Stimulated activated memory B cell treated with anti-CD40 and anti-IgM and Interleukin-4, amounts not matched to agents 10 μg/mL and 1 μg/mL and 100 μg/mL, for 72 hours (primary cell): Measurements from ENCODE around the gene TCF15.
"Not testable (repeated sequence)": the region's sequence is repeated elsewhere in the genome, so short reads cannot be mapped to it uniquely, and the experiment has no call there.

Experiments used
- ATAC-seq: fragments of 150-1000 bp; cut with Tn5 transposase; 2 replicates; pipeline ENCODE4 v1.10.0; 2021
- H3K27ac Mint-ChIP-seq: one replicate; pipeline ENCODE4 v1.8.0; 2022; ENCODE audit warnings: mild to moderate bottlenecking, mixed read lengths
- H3K27me3 Mint-ChIP-seq: one replicate; pipeline ENCODE4 v1.8.0; 2022; ENCODE audit warnings: mixed read lengths
- H3K36me3 Mint-ChIP-seq: one replicate; pipeline ENCODE4 v1.8.0; 2022; ENCODE audit warnings: mixed read lengths
- H3K4me1 Mint-ChIP-seq: one replicate; pipeline ENCODE4 v1.8.0; 2022; ENCODE audit warnings: mixed read lengths
- H3K4me3 Mint-ChIP-seq: one replicate; pipeline ENCODE4 v1.8.0; 2022; ENCODE audit warnings: mild to moderate bottlenecking, moderate library complexity, mixed read lengths
- H3K9me3 Mint-ChIP-seq: one replicate; pipeline ENCODE4 v1.8.0; 2022; ENCODE audit warnings: mixed read lengths

The TCF15 gene

GRCh38 chr20:646107-646867 is 36.2 kb upstream of the TCF15 start:
- H3K36me3 Mint-ChIP-seq: peaks cover 43% of the 10 kb centered on the region
- no peaks in the 10 kb centered on the region for H3K9me3 Mint-ChIP-seq

GRCh38 chr20:645318-646106 is 35.4 kb upstream of the TCF15 start:
- Mint-ChIP-seq H3K27ac (no peak overlapping the region), H3K4me1 (peaks cover 11% of the 10 kb centered on the region), H3K9me3 (no peaks in the 10 kb centered on the region), H3K36me3 (peaks cover 37% of the 10 kb centered on the region), H3K27me3 (peaks cover 24% of the 10 kb centered on the region), H3K4me3 (no peak overlapping the region)
- peak; percentile 61 for ATAC-seq

More at GRCh38 chr20:646107-646867, 36.2 kb upstream of the TCF15 start:
- no peak for ATAC-seq
- no peak overlapping the region for H3K27ac Mint-ChIP-seq
- H3K4me1 Mint-ChIP-seq: peaks cover 12% of the 10 kb centered on the region
- H3K27me3 Mint-ChIP-seq: peaks cover 22% of the 10 kb centered on the region
- no peak overlapping the region for H3K4me3 Mint-ChIP-seq

DNA sequence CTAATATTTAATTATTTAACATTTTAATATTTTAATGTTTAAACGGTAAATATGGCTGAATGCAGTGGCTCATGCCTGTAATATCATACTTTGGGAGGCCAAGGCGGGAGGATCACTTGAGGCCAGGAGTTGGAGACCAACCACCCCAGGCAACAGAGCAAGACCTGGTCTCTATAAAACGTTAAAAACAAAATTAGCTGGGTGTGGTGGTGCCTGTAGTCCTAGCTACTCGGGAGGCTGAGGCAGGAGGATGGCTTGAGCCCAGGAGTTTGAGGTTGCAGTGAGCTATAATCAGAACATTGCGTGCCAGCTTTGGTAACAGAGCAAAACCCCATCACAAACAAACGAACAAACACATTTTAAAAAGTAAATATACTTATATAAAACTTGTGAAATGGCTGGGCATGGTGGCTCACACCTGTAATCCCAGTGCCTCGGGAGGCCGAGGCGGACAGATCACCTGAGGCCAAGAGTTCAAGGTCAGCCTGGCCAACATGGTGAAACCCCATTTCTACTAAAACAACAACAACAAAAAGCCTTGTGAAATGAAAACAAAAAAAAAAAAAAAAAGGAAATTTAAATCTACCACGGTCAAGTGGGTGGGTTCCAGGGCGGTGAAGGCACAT is 34.7 kb upstream of the TCF15 start:
- Mint-ChIP-seq H3K9me3 (no peaks in the 10 kb centered on the region), H3K36me3 (peaks cover 30% of the 10 kb centered on the region), H3K27me3 (peaks cover 31% of the 10 kb centered on the region), H3K27ac (no peak overlapping the region), H3K4me3 (no peak overlapping the region), H3K4me1 (peaks cover 11% of the 10 kb centered on the region)
- no peak for ATAC-seq

GRCh38 chr20:642398-643174 is 32.5 kb upstream of the TCF15 start:
- Mint-ChIP-seq H3K27ac (no peak overlapping the region), H3K36me3 (peaks cover 10% of the 10 kb centered on the region), H3K4me3 (no peak overlapping the region), H3K9me3 (no peaks in the 10 kb centered on the region), H3K27me3 (peaks cover 33% of the 10 kb centered on the region), H3K4me1 (peaks cover 7% of the 10 kb centered on the region)
- no peak for ATAC-seq

- H3K4me1 Mint-ChIP-seq, H3K9me3 Mint-ChIP-seq, H3K4me3 Mint-ChIP-seq, H3K27ac Mint-ChIP-seq, H3K36me3 Mint-ChIP-seq, ATAC-seq: not testable (repeated sequence)
- H3K27me3 Mint-ChIP-seq: peaks cover 33% of the 10 kb centered on the region
Measured at GRCh38 chr20:642013-642397, 31.9 kb upstream of the TCF15 start.

DNA sequence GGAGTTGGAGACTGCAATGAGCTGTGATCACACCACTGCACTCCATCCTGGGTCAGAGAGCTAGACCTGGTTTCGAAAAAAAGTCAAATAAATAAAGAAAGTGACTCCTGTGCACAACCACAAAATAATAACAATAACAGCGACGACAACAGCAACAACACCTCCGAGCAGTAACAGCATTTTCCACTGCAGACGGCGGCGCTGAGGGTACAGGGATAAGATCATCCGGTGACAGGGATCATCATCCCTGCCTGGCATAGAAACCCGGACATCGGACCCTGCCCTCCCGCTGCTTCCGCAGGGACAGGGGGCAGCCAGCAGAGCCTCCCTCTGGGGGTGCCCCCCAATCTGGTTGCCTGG is 31.4 kb upstream of the TCF15 start:
- H3K27ac Mint-ChIP-seq: no peak overlapping the region
- H3K4me1 Mint-ChIP-seq: peaks cover 7% of the 10 kb centered on the region
- H3K9me3 Mint-ChIP-seq: no peaks in the 10 kb centered on the region
- ATAC-seq: no peak
- no peaks in the 10 kb centered on the region for H3K36me3 Mint-ChIP-seq
- peaks cover 33% of the 10 kb centered on the region for H3K27me3 Mint-ChIP-seq
- H3K4me3 Mint-ChIP-seq: peak overlapping the region; percentile 9

GRCh38 chr20:640674-641515 is 30.8 kb upstream of the TCF15 start:
- no peak overlapping the region for H3K27ac Mint-ChIP-seq
- ATAC-seq: no peak
- H3K4me1 Mint-ChIP-seq: peaks cover 6% of the 10 kb centered on the region
- peaks cover 33% of the 10 kb centered on the region for H3K27me3 Mint-ChIP-seq
- no peaks in the 10 kb centered on the region for H3K9me3 Mint-ChIP-seq
- H3K4me3 Mint-ChIP-seq: no peak overlapping the region
- H3K36me3 Mint-ChIP-seq: no peaks in the 10 kb centered on the region

DNA sequence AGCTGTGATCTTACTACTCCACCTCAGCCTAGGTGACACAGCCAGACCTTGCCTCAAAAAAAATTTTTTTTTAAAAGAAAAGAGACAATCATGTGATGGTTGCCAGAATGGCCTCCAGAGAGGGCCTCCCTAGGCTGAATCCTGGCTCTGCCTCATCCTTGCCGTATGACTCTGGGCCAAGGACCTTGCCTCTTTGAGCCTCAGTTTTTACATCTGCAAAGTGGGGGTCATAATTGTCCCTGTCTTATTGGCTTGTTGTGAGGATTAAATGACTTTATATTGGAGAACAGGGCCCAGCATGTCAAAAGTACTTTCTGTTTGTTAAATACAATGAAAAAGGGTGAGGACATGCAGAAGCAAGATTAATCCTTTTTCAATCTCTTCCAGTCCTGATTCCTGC is 28.5 kb upstream of the TCF15 start:
- Mint-ChIP-seq H3K4me1 (no peaks in the 10 kb centered on the region), H3K36me3 (no peaks in the 10 kb centered on the region), H3K27ac (no peak overlapping the region), H3K4me3 (no peak overlapping the region), H3K9me3 (no peaks in the 10 kb centered on the region), H3K27me3 (peaks cover 37% of the 10 kb centered on the region)
- ATAC-seq: no peak

DNA sequence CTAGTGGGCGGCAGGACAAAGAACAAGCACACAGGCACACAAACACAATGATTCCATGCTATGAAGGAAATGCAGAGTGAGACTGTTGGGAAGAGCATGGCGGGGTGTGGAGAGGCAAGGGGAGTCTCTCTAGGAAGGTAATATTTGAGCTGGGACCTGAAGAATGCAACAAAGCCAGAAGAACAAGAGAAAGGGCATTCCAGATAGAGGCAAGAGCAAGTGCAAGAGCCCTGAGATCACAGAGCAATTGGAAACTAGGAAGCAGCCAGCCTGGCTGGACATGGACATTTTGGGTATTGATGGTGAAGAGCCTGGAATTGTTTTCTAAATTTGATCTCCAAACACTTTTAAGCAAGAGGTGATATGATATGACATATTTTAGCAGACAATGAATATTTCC is 27.4 kb upstream of the TCF15 start:
- H3K9me3 Mint-ChIP-seq: no peaks in the 10 kb centered on the region
- peaks cover 35% of the 10 kb centered on the region for H3K27me3 Mint-ChIP-seq
- H3K4me1 Mint-ChIP-seq: no peaks in the 10 kb centered on the region
- ATAC-seq: no peak
- H3K4me3 Mint-ChIP-seq: no peak overlapping the region
- H3K36me3 Mint-ChIP-seq: no peaks in the 10 kb centered on the region
- no peak overlapping the region for H3K27ac Mint-ChIP-seq

DNA sequence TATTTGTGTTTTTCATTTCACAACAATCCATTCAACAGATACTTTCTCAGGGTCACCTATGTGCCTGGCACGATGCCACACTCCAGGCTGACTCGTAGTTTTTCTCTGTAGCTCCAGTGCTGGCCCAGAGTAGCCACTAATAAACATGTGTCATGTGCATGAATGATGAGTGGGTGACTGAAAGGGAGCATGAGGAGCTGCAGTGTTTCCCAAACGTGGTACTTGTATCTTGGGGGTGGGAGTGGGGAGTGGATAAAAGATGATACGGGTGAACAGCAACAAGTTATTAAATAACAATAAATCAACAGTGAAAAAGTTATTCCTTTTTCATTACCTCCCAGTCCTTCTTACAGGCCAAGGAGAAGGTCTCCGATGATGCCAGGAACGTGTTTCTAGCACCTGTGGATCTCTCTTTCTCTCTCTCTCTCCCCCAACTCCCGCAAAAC is 25.8 kb upstream of the TCF15 start:
- no peaks in the 10 kb centered on the region for H3K4me1 Mint-ChIP-seq
- H3K27ac Mint-ChIP-seq: no peak overlapping the region
- H3K27me3 Mint-ChIP-seq: peaks cover 48% of the 10 kb centered on the region
- no peak overlapping the region for H3K4me3 Mint-ChIP-seq
- H3K9me3 Mint-ChIP-seq: no peaks in the 10 kb centered on the region
- no peak for ATAC-seq
- no peaks in the 10 kb centered on the region for H3K36me3 Mint-ChIP-seq

DNA sequence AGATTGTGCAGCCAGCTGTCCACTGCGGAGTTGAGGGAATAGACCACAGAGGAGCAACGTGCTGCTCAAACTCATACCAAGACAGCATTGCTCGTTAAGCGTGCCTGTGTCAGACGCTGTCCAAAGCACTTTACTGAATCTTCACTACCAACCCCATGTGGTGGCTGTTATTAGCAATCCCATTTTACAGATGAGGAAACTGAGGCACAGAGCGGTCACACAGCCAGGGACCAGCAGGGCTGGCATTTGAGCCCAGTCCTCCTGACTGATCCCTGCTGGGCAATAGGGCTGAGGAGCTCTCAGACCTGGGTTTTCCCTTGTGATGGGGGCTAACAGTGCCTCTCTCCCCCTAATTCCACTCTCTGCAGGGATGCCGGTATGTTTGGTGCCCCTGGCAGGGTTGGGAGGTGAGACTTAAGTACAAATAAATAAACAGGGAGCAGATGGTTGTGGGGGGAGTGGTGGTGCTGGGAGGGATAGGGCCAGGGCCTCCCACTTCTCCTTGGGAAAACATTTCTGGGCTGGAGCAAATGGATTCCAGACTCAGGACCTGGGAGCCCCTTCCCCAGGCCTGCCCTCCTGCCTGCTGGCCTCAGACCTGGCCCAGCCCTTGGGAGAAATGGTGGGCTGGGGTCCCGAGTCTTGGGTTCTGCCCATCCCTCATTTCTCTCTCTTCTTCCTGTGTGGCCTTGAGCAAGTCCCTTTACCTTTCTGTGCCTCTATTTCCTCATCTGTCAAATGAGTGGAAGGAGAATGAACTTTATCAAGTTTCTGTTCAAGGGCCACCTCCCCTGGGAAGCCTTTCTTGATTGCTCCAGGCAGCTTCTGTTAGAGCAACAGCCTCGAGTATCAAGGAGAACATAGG is 25.2 kb upstream of the TCF15 start:
- Mint-ChIP-seq H3K9me3 (no peaks in the 10 kb centered on the region), H3K27ac (no peak overlapping the region), H3K27me3 (peaks cover 50% of the 10 kb centered on the region), H3K4me3 (no peak overlapping the region), H3K36me3 (no peaks in the 10 kb centered on the region), H3K4me1 (no peaks in the 10 kb centered on the region)
- ATAC-seq: no peak

DNA sequence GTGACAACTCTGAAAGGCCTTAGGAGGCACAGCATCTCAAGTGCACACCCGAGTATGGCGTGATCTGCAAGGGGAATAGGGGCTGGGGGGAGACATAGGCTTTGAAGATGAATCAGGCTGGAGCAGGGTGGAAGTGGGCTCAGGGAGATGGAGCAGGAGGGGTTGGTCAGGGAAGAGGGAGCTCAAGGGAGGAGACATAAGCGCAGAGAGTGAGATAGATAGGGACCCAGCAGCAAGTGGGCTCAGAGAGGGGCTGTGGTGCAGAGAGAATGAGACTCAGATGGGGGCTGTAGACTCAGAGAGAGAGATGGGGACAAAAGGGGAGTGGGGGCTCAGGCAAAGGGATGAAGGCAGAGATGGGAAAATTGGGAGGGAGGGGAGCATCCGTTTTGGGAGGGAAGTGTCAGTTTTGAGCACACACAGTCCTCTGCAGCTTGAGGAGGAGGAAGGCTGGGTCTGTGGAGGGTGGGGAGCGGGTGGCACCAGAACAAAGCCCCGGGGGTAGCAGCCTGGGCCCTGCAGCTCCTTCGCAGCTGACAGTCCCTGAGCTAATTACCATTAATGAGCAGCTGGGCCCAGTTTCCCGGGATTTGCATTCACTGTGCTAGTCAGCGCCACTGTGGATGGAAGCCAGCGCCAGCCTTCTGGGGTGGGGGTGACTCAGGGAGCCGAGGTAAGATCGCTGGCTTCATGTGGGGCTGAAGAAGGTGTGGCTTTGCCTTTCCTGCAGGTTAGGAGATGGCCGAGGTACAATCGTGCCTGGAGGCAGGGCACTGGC is 24.2 kb upstream of the TCF15 start:
- Mint-ChIP-seq H3K9me3 (no peaks in the 10 kb centered on the region), H3K27ac (no peak overlapping the region), H3K36me3 (no peaks in the 10 kb centered on the region), H3K27me3 (peaks cover 46% of the 10 kb centered on the region), H3K4me3 (no peak overlapping the region), H3K4me1 (no peaks in the 10 kb centered on the region)
- ATAC-seq: no peak

DNA sequence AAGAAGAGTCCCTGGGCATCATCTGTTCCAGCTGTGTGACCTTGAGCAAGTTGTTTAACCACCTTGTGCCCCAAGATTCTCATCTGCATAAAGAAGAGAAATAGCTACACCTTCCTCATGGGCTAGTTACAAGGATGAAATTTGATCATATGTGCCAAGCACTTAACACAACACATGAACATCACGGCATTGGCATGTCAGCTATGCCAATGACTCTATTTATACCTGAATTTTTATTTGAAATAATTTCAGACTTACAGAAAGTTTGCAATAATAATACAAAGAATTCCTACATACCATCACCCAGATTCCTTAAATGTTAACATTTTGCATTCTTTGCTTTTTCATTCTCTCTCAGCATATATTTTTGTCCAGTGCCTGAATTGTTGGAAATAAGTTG is 21.0 kb upstream of the TCF15 start:
- Mint-ChIP-seq H3K27me3 (peaks cover 52% of the 10 kb centered on the region), H3K9me3 (no peaks in the 10 kb centered on the region), H3K4me3 (no peak overlapping the region), H3K27ac (no peak overlapping the region), H3K36me3 (no peaks in the 10 kb centered on the region), H3K4me1 (no peaks in the 10 kb centered on the region)
- ATAC-seq: no peak
